ENCODE data around the gene FRS3. TPM values are rescaled to one million over a fixed set of nuclear protein-coding genes. Genes with fewer than 3 reads are reported as not detected.

Gene FRS3
- total RNA-seq, 2 experiments from 2014 or later: 4.6 TPM

- POLR2A ChIA-PET: no interaction called here
- H3K4me3 Mint-ChIP-seq: no peak overlapping the region
- no peaks in the 10 kb centered on the region for H3K36me3 Mint-ChIP-seq (ENCODE audit: low read depth)
- CTCF ChIA-PET: interaction anchor here (0.8 to 1.2 kb wide), 2 partner anchors 37 to 44 kb away, joined by 3 to 4 read pairs; partner anchors contain the start of gene TOMM6
- DNase-seq: no peak
- H3K27me3 Mint-ChIP-seq: peaks cover 1% of the 10 kb centered on the region
- no peaks in the 10 kb centered on the region for H3K9me3 Mint-ChIP-seq
- no peak overlapping the region for H3K27ac Mint-ChIP-seq
- H3K4me1 Mint-ChIP-seq: peaks cover 1% of the 10 kb centered on the region
These were observed 36.1 kb downstream of the FRS3 start for GRCh38 chr6:41743406-41744235.

GRCh38 chr6:41741625-41742490, 37.8 kb downstream of the FRS3 start:
- no peaks in the 10 kb centered on the region for H3K36me3 Mint-ChIP-seq (ENCODE audit: low read depth)
- ChIA-PET POLR2A (interaction anchor here (0.5 to 0.7 kb wide), 2 partner anchors 216 to 607 kb away, joined by 3 to 5 read pairs; no protein-coding TSS in a partner anchor), CTCF (interaction anchor here (2.2 kb wide), 1 partner anchor 46 kb away, joined by 5 read pairs; the partner anchor contains the start of gene TOMM6)
- H3K4me1 Mint-ChIP-seq: peaks cover 1% of the 10 kb centered on the region
- H3K27ac Mint-ChIP-seq: no peak overlapping the region
- H3K4me3 Mint-ChIP-seq: no peak overlapping the region
- H3K9me3 Mint-ChIP-seq: no peaks in the 10 kb centered on the region
- H3K27me3 Mint-ChIP-seq: peaks cover 1% of the 10 kb centered on the region
- no peak for DNase-seq

GRCh38 chr6:41740366-41741162, 39.1 kb downstream of the FRS3 start:
- POLR2A ChIA-PET: interaction anchor here (0.7 kb wide), 1 partner anchor 214 kb away, joined by 3 read pairs; no protein-coding TSS in a partner anchor
- H3K9me3 Mint-ChIP-seq: no peaks in the 10 kb centered on the region
- no peak overlapping the region for H3K27ac Mint-ChIP-seq
- peaks cover 3% of the 10 kb centered on the region for H3K4me1 Mint-ChIP-seq
- peaks cover 1% of the 10 kb centered on the region for H3K27me3 Mint-ChIP-seq
- no peak for DNase-seq
- no peak overlapping the region for H3K4me3 Mint-ChIP-seq
- CTCF ChIA-PET: interaction anchor here (1.0 to 2.2 kb wide), 3 partner anchors 9 to 47 kb away, joined by 3 to 6 read pairs (median 5); partner anchors contain the start of gene TOMM6
- H3K36me3 Mint-ChIP-seq (ENCODE audit: low read depth): no peaks in the 10 kb centered on the region

- DNase-seq: no peak
- H3K27ac Mint-ChIP-seq: no peak overlapping the region
- POLR2A ChIA-PET: no interaction called here
- no peaks in the 10 kb centered on the region for H3K36me3 Mint-ChIP-seq (ENCODE audit: low read depth)
- peaks cover 2% of the 10 kb centered on the region for H3K4me1 Mint-ChIP-seq
- CTCF ChIA-PET: interaction anchor here (1.5 to 2.0 kb wide), 2 partner anchors 11 to 48 kb away, joined by 3 to 6 read pairs; partner anchors contain the start of gene TOMM6
- H3K27me3 Mint-ChIP-seq: peaks cover 1% of the 10 kb centered on the region
- no peaks in the 10 kb centered on the region for H3K9me3 Mint-ChIP-seq
- H3K4me3 Mint-ChIP-seq: no peak overlapping the region
These were observed 40.7 kb downstream of the FRS3 start for GRCh38 chr6:41739041-41739440.

GRCh38 chr6:41737591-41738130, 42.0 kb downstream of the FRS3 start:
- ChIA-PET POLR2A (no interaction called here), CTCF (interaction anchor here (0.8 to 1.5 kb wide), 4 partner anchors 8 to 49 kb away, joined by 3 to 4 read pairs (median 3); partner anchors contain the start of gene TOMM6)
- Mint-ChIP-seq H3K4me1 (peaks cover 15% of the 10 kb centered on the region), H3K4me3 (no peak overlapping the region), H3K9me3 (no peaks in the 10 kb centered on the region), H3K27me3 (no peaks in the 10 kb centered on the region), H3K36me3 (ENCODE audit: low read depth) (no peaks in the 10 kb centered on the region), H3K27ac (no peak overlapping the region)
- no peak for DNase-seq

GRCh38 chr6:41736800-41737555, 42.7 kb downstream of the FRS3 start:
- Mint-ChIP-seq H3K36me3 (ENCODE audit: low read depth) (no peaks in the 10 kb centered on the region), H3K4me3 (no peak overlapping the region), H3K27me3 (no peaks in the 10 kb centered on the region), H3K4me1 (peaks cover 19% of the 10 kb centered on the region), H3K27ac (no peak overlapping the region), H3K9me3 (no peaks in the 10 kb centered on the region)
- POLR2A ChIA-PET: no interaction called here
- CTCF ChIA-PET: interaction anchor here (1.0 to 1.5 kb wide), 4 partner anchors 9 to 40 kb away, joined by 3 to 6 read pairs (median 4); no protein-coding TSS in a partner anchor
- no peak for DNase-seq

- Mint-ChIP-seq H3K4me3 (peak overlapping the region; percentile 83), H3K9me3 (no peaks in the 10 kb centered on the region), H3K4me1 (peaks cover 23% of the 10 kb centered on the region), H3K27me3 (no peaks in the 10 kb centered on the region), H3K36me3 (ENCODE audit: low read depth) (no peaks in the 10 kb centered on the region), H3K27ac (no peak overlapping the region)
- POLR2A ChIA-PET: no interaction called here
- no peak for DNase-seq
- CTCF ChIA-PET: interaction anchor here (1.0 to 1.5 kb wide), 3 partner anchors 9 to 41 kb away, joined by 3 to 6 read pairs (median 4); no protein-coding TSS in a partner anchor
These were observed 43.4 kb downstream of the FRS3 start for GRCh38 chr6:41736186-41736733.

GRCh38 chr6:41735427-41736185, 44.1 kb downstream of the FRS3 start, which contains the start of gene TFEB:
TFEB (minus strand) TSS chr6:41735608; CDS start chr6:41691213, 44,395 bp downstream.
- Mint-ChIP-seq H3K27ac (peak within 1 kb of the TSS; percentile 66), H3K36me3 (ENCODE audit: low read depth) (no peaks in the 10 kb centered on the region), H3K4me3 (peak within 1 kb of the TSS; percentile 83), H3K4me1 (peaks cover 27% of the 10 kb centered on the region), H3K27me3 (no peaks in the 10 kb centered on the region), H3K9me3 (no peaks in the 10 kb centered on the region)
- ChIA-PET POLR2A (no interaction called here), CTCF (interaction anchor here (1.2 to 1.5 kb wide), 3 partner anchors 10 to 306 kb away, joined by 4 to 6 read pairs (median 4); no protein-coding TSS in a partner anchor)
- DNase-seq: peak; percentile 93

- POLR2A ChIA-PET: no interaction called here
- Mint-ChIP-seq H3K9me3 (no peaks in the 10 kb centered on the region), H3K4me3 (peak overlapping the region; percentile 83)
These were observed 44.9 kb downstream of the FRS3 start for GRCh38 chr6:41734666-41735426.

More at GRCh38 chr6:41734666-41735426, 44.9 kb downstream of the FRS3 start:
- CTCF ChIA-PET: interaction anchor here (0.6 to 2.3 kb wide), 8 partner anchors 13 to 310 kb away, joined by 3 to 13 read pairs (median 8); partner anchors contain the start of gene TOMM6
- DNase-seq: peak; percentile 69
- H3K27me3 Mint-ChIP-seq: no peaks in the 10 kb centered on the region
- no peaks in the 10 kb centered on the region for H3K36me3 Mint-ChIP-seq (ENCODE audit: low read depth)
- peaks cover 34% of the 10 kb centered on the region for H3K4me1 Mint-ChIP-seq
- H3K27ac Mint-ChIP-seq: peak overlapping the region; percentile 62
